ENCODE measurements around the gene TSPY9. TPM values are rescaled to one million over a fixed set of nuclear protein-coding genes. Genes with fewer than 3 reads are reported as not detected.
"Not testable (repeated sequence)": the region's sequence is repeated elsewhere in the genome, so short reads cannot be mapped to it uniquely, and the experiment has no call there.

TSPY9 gene
- not detected in 2 replicates for total RNA-seq (2014; rRNA removed)
- not detected for polyA plus RNA-seq (2012)

GRCh38 chrY:9486967-9487366 is at the start of gene TSPY9:
TSPY9 (plus strand) TSS chrY:9487267; CDS start chrY:9487313, 46 bp downstream.
- DNase-seq (ENCODE audit: low read depth), result not testable (repeated sequence)

GRCh38 chrY:9466655-9467054 is 20.4 kb upstream of the TSPY9 start, which contains the start of gene TSPY1:
TSPY1 (plus strand) TSS chrY:9466955; CDS start chrY:9467001, 46 bp downstream.
- not testable (repeated sequence) for DNase-seq (ENCODE audit: low read depth)

GRCh38 chrY:9504396-9504795 is 17.3 kb downstream of the TSPY9 start:
- not testable (repeated sequence) for DNase-seq (ENCODE audit: low read depth)

DNA sequence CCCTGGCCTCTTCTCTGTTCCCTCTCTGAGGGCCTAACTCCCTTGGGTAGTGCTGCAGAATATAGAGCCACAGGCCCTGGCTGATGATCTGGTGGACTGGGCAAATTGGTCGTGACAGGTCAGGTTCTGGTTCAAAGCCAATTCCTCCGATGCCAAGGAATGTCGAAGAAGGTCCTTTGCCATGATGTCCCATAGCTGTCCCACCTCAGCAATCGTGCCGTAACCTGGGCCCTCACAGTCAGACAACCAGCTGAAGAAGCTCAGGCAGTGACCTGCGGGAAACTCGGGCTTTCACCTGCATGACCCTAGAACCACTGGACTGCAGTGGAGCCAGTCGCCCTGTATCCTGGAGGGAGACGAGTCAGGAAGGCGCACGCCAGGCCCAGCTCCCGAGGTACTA is 29.2 kb downstream of the TSPY9 start:
- DNase-seq (ENCODE audit: low read depth), result not testable (repeated sequence)

GRCh38 chrY:9527580-9527979 is 40.5 kb downstream of the TSPY9 start, which contains the start of gene TSPY10:
TSPY10 (plus strand) TSS chrY:9527880; CDS start chrY:9527926, 46 bp downstream.
- DNase-seq (ENCODE audit: low read depth), result not testable (repeated sequence)

Other genes with a start within 250 kb of the TSPY9 start
- not detected in 2 replicates for gene TSPY4, start 149.8 kb upstream of the TSPY9 start, total RNA-seq (2014; rRNA removed)
- gene TSPY8, start 129.5 kb upstream of the TSPY9 start, total RNA-seq (2014; rRNA removed), result not detected in 2 replicates
- gene TSPY3, start 88.8 kb upstream of the TSPY9 start, total RNA-seq (2014; rRNA removed), result not detected in 2 replicates
- gene TSPY1, start 20.3 kb upstream of the TSPY9 start, total RNA-seq (2014; rRNA removed), result not detected in 2 replicates
- gene TSPY10, start 40.6 kb downstream of the TSPY9 start, total RNA-seq (2014; rRNA removed), result not detected in 2 replicates

All from LHCN-M2 (cell line).